ENCODE measurements around the gene RTKN2. TPM values are rescaled to one million over a fixed set of nuclear protein-coding genes. Genes with fewer than 3 reads are reported as not detected.

The RTKN2 gene
- total and polyA plus RNA-seq, 2 of the 4 experiments (the other 2 are of a cell fraction): 0.75 to 0.90 TPM

GRCh38 chr10:62303922-62304321, 35.3 kb upstream of the RTKN2 start:
- no peak overlapping the region for H2AK9ac ChIP-seq (replicated peaks; ENCODE audit: low read depth, low read length, poor library complexity)
- no peak overlapping the region for H2AK5ac ChIP-seq (ENCODE audit: low read depth, low read length)
- no peak overlapping the region for H2BK15ac ChIP-seq (ENCODE audit: low read depth, low read length)
- DNase-seq (no peak), ATAC-seq (ENCODE audit: low read depth) (no peak)
- no peak overlapping the region for H3K56ac ChIP-seq (ENCODE audit: extremely low read depth, insufficient read depth, low read length)
- H4K8ac ChIP-seq (ENCODE audit: low read depth in 2 of 2, low read length in 2 of 2): no peak overlapping the region
- 100% methylated on average over 1 to 5 of the region's 7 CpGs for WGBS, 2 experiments (ENCODE audit: extremely low coverage in 2 of 2, insufficient read length in 1 of 2)
- BruUV-seq (replicated peaks): no TSS peak
- no peak overlapping the region for H3K4ac ChIP-seq (ENCODE audit: low read depth, low read length)
- intact Hi-C loops (cut with micrococcal nuclease) (no loop called here), in situ Hi-C loops (cut with MboI; ENCODE audit: low sequenced_read_pairs) (no loop called here), dilution Hi-C loops (cut with HindIII; ENCODE audit: low sequenced_read_pairs, unreplicated experiment) (no loop called here)
- no peaks in the 10 kb centered on the region for H3K4me1 ChIP-seq (ENCODE audit: control insufficient read depth, insufficient read depth, low read length)
- ChIA-PET CTCF (interaction anchor here (0.7 kb wide), 1 partner anchor 271 kb away, joined by 3 read pairs; no protein-coding TSS in a partner anchor), POLR2A (ENCODE audit: unreplicated experiment) (no interaction called here)
- no peaks in the 10 kb centered on the region for H3K79me1 ChIP-seq (ENCODE audit: low read depth in 1 of 2, low read length in 2 of 2)
- no peaks in the 10 kb centered on the region for H3K36me3 ChIP-seq (ENCODE audit: control insufficient read depth, insufficient read depth, low read length)
- H3K27me3 ChIP-seq (ENCODE audit: control insufficient read depth, insufficient read depth, low read length): peaks cover 4% of the 10 kb centered on the region
- no peaks in the 10 kb centered on the region for H4K20me1 ChIP-seq (ENCODE audit: insufficient read depth, low read length)
- no peak overlapping the region for H3K23ac ChIP-seq (ENCODE audit: low read depth, low read length)
- TF ChIP-seq RFX5 (IDR thresholded peaks at IDR 0.05; ENCODE audit: low read depth, low read length) (no peak), CHD1 (IDR thresholded peaks at IDR 0.05; ENCODE audit: low read depth, low read length) (no peak), RAD21 (IDR thresholded peaks at IDR 0.05; ENCODE audit: low read length) (no peak), POLR2A (IDR thresholded peaks at IDR 0.05; ENCODE audit: low read depth, low read length) (no peak), ELK1 (IDR thresholded peaks at IDR 0.05; ENCODE audit: borderline replicate concordance, low read depth, low read length) (no peak), CTCF (conservative IDR thresholded peaks at IDR 0.05; ENCODE audit: low read depth, low read length) (no peak)
- H3K18ac ChIP-seq (ENCODE audit: low read depth, low read length): no peak overlapping the region
- H3K9me1 ChIP-seq (ENCODE audit: insufficient read depth, low read length): no peaks in the 10 kb centered on the region
- no peak overlapping the region for H2BK5ac ChIP-seq (ENCODE audit: low read depth, low read length, poor library complexity, severe bottlenecking)
- H3K14ac ChIP-seq (replicated peaks; ENCODE audit: low read depth, low read length): no peak overlapping the region
- no peak overlapping the region for H2AFZ ChIP-seq (replicated peaks; ENCODE audit: low read length, poor library complexity)
- H3K9me3 ChIP-seq (ENCODE audit: control insufficient read depth, insufficient read depth, low read length): no peaks in the 10 kb centered on the region
- H3K4me2 ChIP-seq (ENCODE audit: low read depth, low read length): no peak overlapping the region
- H2BK120ac ChIP-seq (ENCODE audit: low read depth, low read length): no peak overlapping the region
- H4K91ac ChIP-seq (ENCODE audit: insufficient read depth, low read depth, low read length): no peak overlapping the region
- no peak overlapping the region for H3K27ac ChIP-seq (ENCODE audit: insufficient read depth, low read length)
- H4K5ac ChIP-seq (ENCODE audit: low read depth, low read length): no peak overlapping the region
- H2BK20ac ChIP-seq (ENCODE audit: low read depth, low read length): no peak overlapping the region
- no peak overlapping the region for H3K4me3 ChIP-seq (ENCODE audit: insufficient read depth, low read depth, low read length)
- H3K9ac ChIP-seq (ENCODE audit: low read depth, low read length): no peak overlapping the region

All from IMR-90 (cell line).